NCI-H2171 (cell line): ENCODE results near the gene VAMP7.
"Not testable (repeated sequence)": the region's sequence is repeated elsewhere in the genome, so short reads cannot be mapped to it uniquely, and the experiment has no call there.

Experiments
- DNase-seq: peaks from one replicate; lab custom pipeline; 2025; lab: John Stamatoyannopoulos, UW

The VAMP7 gene

GRCh38 chrX:155907661-155908060, 26.5 kb downstream of the VAMP7 start:
- DNase-seq = not testable (repeated sequence)

- no peak for DNase-seq
Observed at GRCh38 chrX:155923200-155923599, 42.1 kb downstream of the VAMP7 start.

DNA sequence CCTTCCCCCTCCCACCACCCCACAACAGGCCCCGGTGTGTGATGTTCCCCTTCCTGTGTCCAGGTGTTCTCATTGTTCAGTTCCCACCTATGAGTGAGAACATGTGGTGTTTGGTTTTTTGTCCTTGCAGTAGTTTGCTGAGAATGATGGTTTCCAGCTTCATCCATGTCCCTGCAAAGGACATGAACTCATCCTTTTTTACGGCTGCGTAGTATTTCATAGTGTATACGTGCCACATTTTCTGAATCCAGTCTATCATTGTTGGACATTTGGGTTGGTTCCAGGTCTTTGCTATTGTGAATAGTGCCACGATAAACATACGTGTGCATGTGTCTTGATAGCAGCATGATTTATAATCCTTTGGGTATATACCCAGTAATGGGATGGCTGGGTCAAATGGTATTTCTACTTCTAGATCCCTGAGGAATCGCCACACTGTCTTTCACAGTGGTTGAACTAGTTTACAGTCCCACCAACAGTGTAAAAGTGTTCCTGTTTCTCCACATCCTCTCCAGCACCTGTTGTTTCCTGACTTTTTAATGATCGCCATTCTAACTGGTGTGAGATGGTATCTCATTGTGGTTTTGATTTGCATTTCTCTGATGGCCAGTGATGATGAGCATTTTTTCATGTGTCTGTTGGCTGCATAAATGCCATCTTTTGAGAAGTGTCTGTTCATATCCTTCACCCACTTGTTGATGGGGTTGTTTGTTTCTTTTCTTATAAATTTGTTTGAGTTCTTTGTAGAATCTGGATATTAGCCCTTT, 49.9 kb downstream of the VAMP7 start:
- not testable (repeated sequence) for DNase-seq

- DNase-seq = no peak
Observed at GRCh38 chrX:155938132-155938531, 57.0 kb downstream of the VAMP7 start.

- peak; percentile 35 for DNase-seq
Observed at GRCh38 chrX:155949098-155949497, 68.0 kb downstream of the VAMP7 start.

DNA sequence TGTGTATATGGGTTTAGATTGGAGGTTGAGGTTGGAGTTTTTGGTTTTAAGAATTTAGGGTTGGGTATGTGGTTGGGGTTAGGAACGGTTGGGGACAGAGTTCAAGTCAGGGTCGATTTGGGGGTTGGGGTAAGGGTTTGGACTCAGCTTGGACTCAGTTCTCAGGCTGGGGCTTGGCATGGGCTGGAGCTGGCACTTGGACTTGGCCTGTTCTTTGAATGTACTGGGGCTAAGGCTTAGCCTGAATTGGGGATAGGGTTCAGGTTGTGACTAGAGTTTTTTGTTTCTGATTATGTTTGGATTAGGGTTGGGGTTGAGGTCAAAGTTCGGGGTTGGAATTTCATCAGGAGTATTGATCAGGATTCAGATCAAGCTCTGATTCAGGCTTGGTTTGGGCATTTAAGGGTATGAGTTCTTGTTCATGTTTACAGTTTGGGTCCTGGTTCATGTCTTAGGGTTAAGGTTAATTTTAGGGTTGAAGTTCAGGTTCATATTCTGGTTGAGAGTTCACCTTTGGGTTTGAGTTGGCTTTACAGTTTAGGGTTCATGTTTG, 70.2 kb downstream of the VAMP7 start:
- DNase-seq = no peak

DNA sequence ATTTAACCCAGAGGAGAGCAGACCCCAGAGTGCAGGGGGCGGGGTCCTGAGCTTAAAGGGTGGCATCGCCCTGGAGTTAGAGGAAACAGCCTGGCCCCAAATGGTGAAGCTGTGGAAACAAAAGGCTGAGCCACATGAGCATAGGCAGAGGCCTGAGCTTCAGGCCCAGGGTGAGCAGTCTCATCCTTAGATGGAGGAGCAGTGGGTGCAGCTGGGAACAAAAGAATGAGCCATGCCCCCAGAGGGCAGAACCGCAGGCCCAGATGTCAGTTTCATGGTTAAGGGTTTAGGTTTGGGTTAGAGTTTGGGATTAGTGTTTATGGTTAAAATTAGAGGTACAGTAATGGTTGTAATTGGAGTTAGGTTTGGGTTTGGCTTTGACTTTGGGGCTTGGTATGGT, 71.9 kb downstream of the VAMP7 start:
- DNase-seq = no peak

- DNase-seq = no peak
Observed at GRCh38 chrX:155954793-155955192, 73.6 kb downstream of the VAMP7 start.

DNA sequence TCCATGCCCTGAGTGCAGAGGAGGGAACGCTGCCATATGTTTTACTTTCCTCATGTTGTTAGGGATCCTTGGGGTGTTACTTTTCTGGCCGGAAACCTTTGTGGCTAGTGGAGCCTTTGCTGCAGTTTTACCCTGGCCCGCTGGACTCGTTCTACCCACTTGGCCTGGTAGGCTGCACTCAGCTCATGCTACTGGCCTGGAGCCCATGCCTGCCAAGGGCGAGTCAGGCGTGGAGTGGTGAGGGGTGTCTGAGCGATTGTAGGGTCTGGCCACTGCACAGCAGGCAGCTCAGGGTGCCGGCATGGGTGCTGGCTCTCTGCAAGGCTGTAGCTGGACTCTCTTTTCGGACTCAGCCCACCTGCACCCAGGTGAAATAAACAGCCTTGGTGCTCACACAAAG, 75.0 kb downstream of the VAMP7 start:
- no peak for DNase-seq

- no peak for DNase-seq
Observed at GRCh38 chrX:155956649-155957048, 75.5 kb downstream of the VAMP7 start.

DNA sequence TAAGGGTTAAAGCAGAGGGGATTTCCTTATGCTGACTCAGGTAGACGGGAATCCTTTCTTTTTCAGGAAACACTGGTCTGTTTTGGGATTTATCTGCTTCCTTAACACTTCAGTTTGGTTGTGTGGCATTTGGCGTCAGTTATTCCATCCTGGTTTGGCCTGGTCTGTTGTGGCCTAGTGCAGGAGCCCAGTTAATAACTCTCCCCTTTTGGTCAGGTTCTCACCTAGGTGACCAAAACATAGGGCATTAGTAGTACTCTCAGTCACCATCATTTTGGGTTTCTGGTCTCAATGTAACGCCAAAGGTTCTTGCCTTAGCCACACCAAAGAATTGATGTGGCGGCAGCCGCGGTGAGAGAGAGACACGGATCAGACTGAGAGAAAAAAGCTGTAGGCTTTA, 76.7 kb downstream of the VAMP7 start:
- no peak for DNase-seq

DNA sequence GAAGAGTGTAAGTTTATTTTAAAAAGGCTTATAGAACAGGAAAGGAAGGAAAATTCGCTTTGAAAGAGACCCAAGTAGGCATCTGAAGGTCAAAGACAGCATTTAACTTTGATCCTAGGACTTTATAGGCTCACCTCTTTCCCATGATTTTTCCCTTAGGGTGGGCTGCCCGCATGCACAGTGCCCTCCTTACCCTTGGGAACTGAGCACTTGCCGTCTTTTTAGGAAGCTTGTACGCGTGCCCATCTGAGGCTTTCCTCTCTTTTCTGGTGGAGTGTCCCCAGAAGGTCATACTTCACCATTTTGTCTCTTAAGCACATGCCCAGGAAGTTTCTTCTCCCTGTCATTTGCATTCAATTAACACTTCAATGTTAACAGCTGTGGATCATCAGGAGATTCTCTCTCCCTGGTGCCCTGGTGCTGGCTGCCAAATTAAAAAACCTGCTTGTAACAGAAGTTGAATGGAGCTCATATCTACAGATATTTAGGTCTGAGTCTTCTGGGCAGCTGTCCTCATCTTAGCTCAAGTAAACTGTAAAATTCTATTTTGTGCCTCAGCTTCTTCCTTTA, 78.0 kb downstream of the VAMP7 start:
- no peak for DNase-seq

GRCh38 chrX:155962906-155963305, 81.8 kb downstream of the VAMP7 start:
- no peak for DNase-seq

DNA sequence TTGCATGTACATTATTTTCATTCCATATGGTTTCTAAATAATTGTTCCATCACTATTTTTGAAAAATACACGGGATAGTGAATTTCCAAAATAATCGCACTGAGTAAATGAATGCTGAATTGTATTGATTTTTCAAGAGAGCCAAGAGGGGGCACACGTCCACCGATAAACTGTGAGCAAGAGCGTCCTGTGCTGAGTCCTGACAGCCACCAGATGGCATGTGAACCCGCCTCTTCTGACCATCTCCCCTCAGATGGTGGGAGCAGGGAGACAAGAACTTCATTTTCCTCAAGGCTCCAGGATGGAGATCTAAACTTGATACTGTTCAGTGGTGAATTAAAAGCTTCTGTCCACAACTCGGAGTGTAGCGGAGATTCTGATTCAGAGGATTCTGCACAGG, 85.7 kb downstream of the VAMP7 start:
- DNase-seq = no peak

GRCh38 chrX:155967653-155968325, 86.6 kb downstream of the VAMP7 start:
- DNase-seq = no peak

DNA sequence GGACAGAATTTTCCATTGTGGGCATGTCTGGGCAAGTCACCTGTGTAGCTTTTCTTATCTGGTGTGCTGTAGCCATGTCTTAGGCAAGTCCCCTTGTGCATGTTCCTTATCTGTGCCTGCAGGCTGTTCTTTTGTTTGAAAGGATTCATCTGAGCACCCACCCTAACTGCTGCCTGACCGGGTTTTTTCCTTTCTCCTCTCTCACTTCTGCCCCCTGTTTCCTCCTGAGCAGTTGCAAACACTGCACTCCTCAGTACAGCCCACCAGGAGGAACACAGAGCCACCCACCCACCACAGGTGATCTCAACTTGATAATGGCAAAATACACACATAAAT, 87.1 kb downstream of the VAMP7 start:
- no peak for DNase-seq

GRCh38 chrX:155968791-155969190, 87.6 kb downstream of the VAMP7 start:
- DNase-seq = no peak

- not testable (repeated sequence) for DNase-seq
Observed at GRCh38 chrX:155971658-155972057, 90.5 kb downstream of the VAMP7 start.

DNA sequence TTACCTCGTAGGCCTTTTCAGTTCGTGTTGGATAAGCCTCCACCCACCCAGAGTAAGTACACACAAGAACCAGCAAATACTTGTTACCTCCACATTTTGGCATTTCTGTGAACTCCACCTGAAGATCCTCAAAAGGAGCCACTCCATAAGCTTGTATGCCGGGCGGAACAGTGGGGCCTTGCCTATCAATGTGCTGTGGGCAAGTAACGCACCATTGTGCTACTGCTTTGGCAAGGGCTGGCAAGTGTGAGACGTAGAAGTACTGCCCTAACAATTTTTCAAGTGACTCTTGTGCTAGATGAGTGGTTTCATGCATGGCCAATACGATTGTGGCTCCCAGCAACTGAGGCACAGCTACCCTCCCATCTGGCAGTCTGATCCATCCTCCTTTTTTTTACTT, 91.1 kb downstream of the VAMP7 start:
- not testable (repeated sequence) for DNase-seq

- no peak for DNase-seq
Observed at GRCh38 chrX:155983326-155983725, 102.2 kb downstream of the VAMP7 start.

DNA sequence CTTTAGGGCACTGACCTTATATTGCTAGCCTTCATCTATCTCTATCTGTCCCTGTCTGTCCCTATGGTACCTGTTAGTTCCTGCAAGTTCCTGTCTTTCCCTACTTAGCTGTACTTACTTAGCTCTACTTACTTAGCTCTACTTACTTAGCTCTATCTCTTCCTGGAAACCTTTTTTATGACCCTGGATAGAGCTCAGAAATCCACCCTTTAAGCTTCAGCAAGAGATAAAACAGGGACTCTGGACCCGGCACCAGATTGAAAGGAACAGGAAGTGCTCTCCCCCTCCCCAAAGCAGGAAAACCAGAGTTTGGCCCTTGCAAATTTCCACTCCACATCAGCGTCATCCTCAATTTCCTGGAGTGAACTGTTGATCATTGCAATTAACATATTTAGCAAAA, 104.1 kb downstream of the VAMP7 start:
- no peak for DNase-seq

DNA sequence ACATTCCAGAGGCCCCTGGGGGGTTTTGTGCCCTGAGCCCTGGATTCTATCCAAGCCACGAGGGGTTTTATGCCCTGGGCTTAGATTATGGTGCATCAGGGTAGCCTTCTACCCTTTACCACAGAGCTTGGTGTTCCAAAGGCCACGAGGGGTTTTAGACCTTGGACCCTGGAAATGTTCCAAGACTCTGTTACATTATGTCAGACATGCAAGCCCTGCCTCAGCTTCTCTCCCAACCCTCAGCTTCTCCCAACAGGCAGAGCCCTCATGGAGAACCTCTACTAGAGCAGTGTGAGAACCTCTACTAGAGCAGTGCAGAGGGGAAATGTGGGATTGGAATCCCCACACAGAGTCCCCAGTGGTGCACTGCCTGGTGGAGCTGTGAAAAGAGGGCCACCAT, 105.8 kb downstream of the VAMP7 start:
- not testable (repeated sequence) for DNase-seq

DNA sequence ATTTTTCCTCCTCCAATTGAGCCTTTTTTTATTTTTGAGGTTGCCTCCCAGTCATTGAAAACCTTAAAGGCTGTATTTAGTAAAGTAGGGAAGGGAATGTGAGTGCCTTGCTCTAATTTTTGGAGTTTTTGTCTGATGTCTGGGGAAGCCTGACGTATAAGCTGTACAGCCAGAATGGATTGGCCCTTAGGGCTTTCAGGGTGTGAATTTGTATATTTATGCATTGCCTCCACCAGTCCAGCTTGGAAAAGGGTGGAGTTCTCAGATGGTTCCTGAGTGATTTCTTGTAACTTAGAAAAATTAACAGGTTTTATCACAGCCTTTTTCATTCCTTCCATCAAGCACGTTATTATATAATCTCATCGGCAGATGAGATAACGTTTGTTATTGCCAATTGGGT, 107.7 kb downstream of the VAMP7 start:
- no peak for DNase-seq
